ENCODE results near the gene CIAO2A.
"Not testable (repeated sequence)": the region's sequence is repeated elsewhere in the genome, so short reads cannot be mapped to it uniquely, and the experiment has no call there.

CIAO2A gene

GRCh38 chr15:64112073-64112772, 18.6 kb upstream of the CIAO2A start:
- no peak for DNase-seq (ENCODE audit: low read depth in 1 of 2, low spot score in 1 of 2)

- DNase-seq (ENCODE audit: low read depth in 1 of 2, low spot score in 1 of 2): no peak
These were observed 18.0 kb upstream of the CIAO2A start for GRCh38 chr15:64111679-64112050.

- DNase-seq (ENCODE audit: low read depth in 1 of 2, low spot score in 1 of 2): no peak
These were observed 17.5 kb upstream of the CIAO2A start for GRCh38 chr15:64110950-64111678.

GRCh38 chr15:64110108-64110701, 16.6 kb upstream of the CIAO2A start:
- not testable (repeated sequence) for DNase-seq (ENCODE audit: low read depth in 1 of 2, low spot score in 1 of 2)

- DNase-seq (ENCODE audit: low read depth in 1 of 2, low spot score in 1 of 2): no peak
These were observed 13.7 kb upstream of the CIAO2A start for GRCh38 chr15:64107337-64107736.

GRCh38 chr15:64105113-64105704, 11.6 kb upstream of the CIAO2A start:
- no peak for DNase-seq (ENCODE audit: low read depth in 1 of 2, low spot score in 1 of 2)

- DNase-seq (ENCODE audit: low read depth in 1 of 2, low spot score in 1 of 2): no peak
These were observed 8.9 kb upstream of the CIAO2A start for GRCh38 chr15:64102497-64102896.

- DNase-seq (ENCODE audit: low read depth in 1 of 2, low spot score in 1 of 2): no peak
These were observed 7.3 kb upstream of the CIAO2A start for GRCh38 chr15:64100958-64101357.

GRCh38 chr15:64099379-64099778, 5.7 kb upstream of the CIAO2A start:
- DNase-seq (ENCODE audit: low read depth in 1 of 2, low spot score in 1 of 2): no peak

- DNase-seq (ENCODE audit: low read depth in 1 of 2, low spot score in 1 of 2): no peak
These were observed 3.2 kb upstream of the CIAO2A start for GRCh38 chr15:64096668-64097384.

- peak; percentile 89 to 96 for DNase-seq (ENCODE audit: low read depth in 1 of 2, low spot score in 1 of 2)
These were observed 2.4 kb upstream of the CIAO2A start, which contains the start of gene SNX1 for GRCh38 chr15:64095795-64096667. TSS of gene SNX1 (plus strand) at chr15:64095982. CDS start at chr15:64096014, 32 bp downstream.

GRCh38 chr15:64095431-64095794, 1.8 kb upstream of the CIAO2A start:
- no peak for DNase-seq (ENCODE audit: low read depth in 1 of 2, low spot score in 1 of 2)

GRCh38 chr15:64092864-64093626, 593 bp downstream of the CIAO2A start:
- no peak for DNase-seq (ENCODE audit: low read depth in 1 of 2, low spot score in 1 of 2)

GRCh38 chr15:64092075-64092820, 1.4 kb downstream of the CIAO2A start:
- no peak for DNase-seq (ENCODE audit: low read depth in 1 of 2, low spot score in 1 of 2)

- no peak for DNase-seq (ENCODE audit: low read depth in 1 of 2, low spot score in 1 of 2)
These were observed 3.1 kb downstream of the CIAO2A start for GRCh38 chr15:64090527-64090926.

- DNase-seq (ENCODE audit: low read depth in 1 of 2, low spot score in 1 of 2): no peak
These were observed 3.9 kb downstream of the CIAO2A start for GRCh38 chr15:64089543-64090280.

GRCh38 chr15:64082757-64083156, 10.9 kb downstream of the CIAO2A start:
- DNase-seq (ENCODE audit: low read depth in 1 of 2, low spot score in 1 of 2): no peak

- not testable (repeated sequence) for DNase-seq (ENCODE audit: low read depth in 1 of 2, low spot score in 1 of 2)
These were observed 20.1 kb downstream of the CIAO2A start for GRCh38 chr15:64073496-64073895.

Data from activated T-helper 1 cell treated with anti-CD3 and anti-CD28 coated beads, Interleukin-2, amount 50 U/mL, for 16 hours (primary cell).